Dedifferentiated amniotic fluid mesenchymal stem cell (primary cell): Measurements from ENCODE around the gene SYCP3.

Experiments used
- DNase-seq: peaks from one replicate; pipeline ENCODE4 v3.0.0-alpha.2; 2016; ENCODE audit errors: extremely low spot score

Gene SYCP3

GRCh38 chr12:101738920-101739665 lies at the start of gene SYCP3:
Gene SYCP3 (minus strand): TSS chr12:101739462. CDS start chr12:101737935, 1,527 bp downstream.
- DNase-seq: no peak

GRCh38 chr12:101785671-101786070 lies 46.4 kb upstream of the SYCP3 start:
- no peak for DNase-seq

GRCh38 chr12:101784376-101784775 lies 45.1 kb upstream of the SYCP3 start:
- DNase-seq: no peak

- no peak for DNase-seq
Measured at GRCh38 chr12:101783838-101784237, 44.6 kb upstream of the SYCP3 start.

GRCh38 chr12:101783150-101783549 lies 43.9 kb upstream of the SYCP3 start:
- DNase-seq: no peak

- DNase-seq: no peak
Measured at GRCh38 chr12:101782273-101782731, 43.0 kb upstream of the SYCP3 start.

GRCh38 chr12:101781834-101782233 lies 42.6 kb upstream of the SYCP3 start:
- no peak for DNase-seq

- no peak for DNase-seq
Measured at GRCh38 chr12:101780599-101780998, 41.3 kb upstream of the SYCP3 start.

GRCh38 chr12:101779626-101780025 lies 40.4 kb upstream of the SYCP3 start:
- no peak for DNase-seq

- DNase-seq: no peak
Measured at GRCh38 chr12:101779200-101779599, 39.9 kb upstream of the SYCP3 start.

- no peak for DNase-seq
Measured at GRCh38 chr12:101777978-101778377, 38.7 kb upstream of the SYCP3 start.

- no peak for DNase-seq
Measured at GRCh38 chr12:101777485-101777884, 38.2 kb upstream of the SYCP3 start.

- no peak for DNase-seq
Measured at GRCh38 chr12:101775816-101776215, 36.6 kb upstream of the SYCP3 start.

- DNase-seq: peak; percentile 72
Measured at GRCh38 chr12:101773650-101774162, 34.4 kb upstream of the SYCP3 start.

- DNase-seq: no peak
Measured at GRCh38 chr12:101772012-101772775, 32.9 kb upstream of the SYCP3 start.

GRCh38 chr12:101769865-101770264 lies 30.6 kb upstream of the SYCP3 start:
- no peak for DNase-seq

- no peak for DNase-seq
Measured at GRCh38 chr12:101768781-101769180, 29.5 kb upstream of the SYCP3 start.

GRCh38 chr12:101767537-101767936 lies 28.3 kb upstream of the SYCP3 start:
- no peak for DNase-seq

GRCh38 chr12:101764051-101764792 lies 25.0 kb upstream of the SYCP3 start:
- no peak for DNase-seq

- DNase-seq: no peak
Measured at GRCh38 chr12:101763246-101763931, 24.1 kb upstream of the SYCP3 start.

- DNase-seq: no peak
Measured at GRCh38 chr12:101761781-101762180, 22.5 kb upstream of the SYCP3 start.

- DNase-seq: no peak
Measured at GRCh38 chr12:101761350-101761749, 22.1 kb upstream of the SYCP3 start.
